GM18499 (cell line): ENCODE results near the gene MKKS.

Experiments used
- ATAC-seq: cut with Tn5 transposase; IDR thresholded peaks from one replicate; pipeline ENCODE4 v1.9.1; 2021; ENCODE audit warnings: moderate number of reproducible peaks; ENCODE audit not compliant: insufficient read depth, unreplicated experiment

Gene MKKS

DNA sequence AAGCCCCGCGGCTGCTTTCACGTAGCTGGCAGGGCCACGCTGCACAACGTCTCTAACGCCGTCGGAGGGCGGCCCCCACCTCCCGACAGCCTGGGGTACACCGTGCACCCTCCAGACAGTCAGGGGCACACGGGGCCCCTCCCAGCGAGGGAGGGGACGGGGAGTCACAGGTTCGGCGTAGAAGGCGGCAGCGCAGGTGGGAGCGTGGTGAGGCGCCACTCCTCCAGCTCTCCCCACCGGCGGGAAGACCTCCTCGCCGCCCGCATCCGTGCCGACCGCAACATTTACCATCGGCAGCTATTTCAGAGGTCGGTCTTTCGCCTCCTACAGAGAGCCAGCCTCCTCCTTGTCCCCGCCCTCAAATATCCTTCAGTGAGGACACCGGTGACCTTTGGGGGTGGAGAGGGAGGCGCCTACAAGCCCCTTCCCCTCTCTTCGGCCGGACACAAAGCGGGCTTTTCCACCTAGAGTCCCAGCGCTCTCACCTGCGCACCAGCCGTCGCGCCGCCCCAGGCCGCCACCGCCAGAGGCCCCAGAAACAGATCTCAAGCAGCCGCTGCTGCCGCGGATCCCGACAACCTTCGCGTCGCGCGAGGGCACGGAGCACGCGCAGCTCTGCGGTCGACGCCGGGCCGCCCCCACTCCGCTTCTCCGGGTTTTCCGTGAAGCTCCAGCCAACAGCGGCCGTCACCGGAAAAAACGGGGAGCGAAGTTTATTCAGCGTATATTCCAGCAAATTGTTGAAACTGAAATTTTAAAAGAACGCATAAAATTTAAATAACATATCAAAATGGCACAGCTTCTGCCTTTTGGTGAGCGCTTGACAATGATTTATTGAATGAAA lies at the start of gene MKKS:
Gene MKKS (minus strand): TSS at position 600 of the 844 bp plus-strand sequence. CDS start 20,708 bp downstream, outside the sequence.
- ATAC-seq = peak; percentile 35

DNA sequence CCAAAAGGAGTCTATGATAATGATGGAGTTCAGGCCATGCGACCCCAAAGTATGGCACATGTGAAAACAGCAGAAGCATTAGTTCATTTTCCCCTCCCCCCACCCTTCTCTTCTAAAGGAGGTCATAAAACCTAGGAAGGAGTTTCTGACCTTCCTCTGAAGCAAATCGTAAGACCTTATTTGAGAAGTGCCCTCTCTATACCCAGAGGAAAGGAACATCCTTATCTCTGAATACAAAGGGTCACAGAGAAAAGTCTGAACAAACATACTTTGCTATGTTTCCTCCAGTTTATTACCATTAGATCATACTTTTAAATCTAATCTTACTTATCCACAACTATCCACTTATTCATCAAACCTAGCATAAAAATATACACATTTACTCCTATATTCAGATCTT lies 49.7 kb upstream of the MKKS start:
- no peak for ATAC-seq

DNA sequence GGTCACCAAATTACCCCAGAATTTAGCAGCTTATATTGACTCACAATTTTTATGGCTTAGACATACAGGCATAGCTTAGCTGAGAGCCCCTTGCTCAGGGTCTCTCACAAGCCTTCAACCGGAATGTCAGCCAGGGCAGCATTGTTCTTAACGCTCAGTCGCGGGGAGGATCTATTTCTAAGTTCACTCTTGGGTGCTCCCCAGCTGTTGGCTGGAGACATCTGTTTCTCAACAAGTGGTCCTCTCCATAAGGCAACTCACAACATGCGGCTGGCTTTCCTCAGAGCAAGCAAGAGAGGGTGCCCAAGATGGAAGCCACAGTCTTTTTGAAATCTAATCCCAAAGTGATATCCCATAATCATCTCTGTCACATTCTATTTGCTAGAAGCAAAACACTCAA lies 47.7 kb upstream of the MKKS start:
- no peak for ATAC-seq

DNA sequence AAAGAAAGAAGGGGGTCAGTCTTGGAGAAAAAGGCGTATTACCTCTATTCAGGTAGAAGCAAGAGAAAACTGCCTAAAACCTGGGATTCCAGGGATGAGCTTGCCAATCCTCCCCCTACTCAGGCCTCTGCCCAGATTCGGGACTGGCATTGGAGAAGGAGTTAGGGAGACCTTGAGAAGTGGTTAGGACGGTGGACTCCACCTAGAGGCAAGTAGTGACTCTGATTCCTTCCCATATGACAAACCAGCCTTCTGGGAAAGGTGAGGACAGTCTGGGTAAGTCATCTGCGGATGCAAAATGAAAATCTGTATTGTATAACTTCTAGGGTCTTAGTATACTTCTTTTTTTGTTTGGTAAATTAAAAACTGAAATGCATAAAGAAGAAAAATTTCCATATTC lies 44.9 kb upstream of the MKKS start:
- no peak for ATAC-seq

DNA sequence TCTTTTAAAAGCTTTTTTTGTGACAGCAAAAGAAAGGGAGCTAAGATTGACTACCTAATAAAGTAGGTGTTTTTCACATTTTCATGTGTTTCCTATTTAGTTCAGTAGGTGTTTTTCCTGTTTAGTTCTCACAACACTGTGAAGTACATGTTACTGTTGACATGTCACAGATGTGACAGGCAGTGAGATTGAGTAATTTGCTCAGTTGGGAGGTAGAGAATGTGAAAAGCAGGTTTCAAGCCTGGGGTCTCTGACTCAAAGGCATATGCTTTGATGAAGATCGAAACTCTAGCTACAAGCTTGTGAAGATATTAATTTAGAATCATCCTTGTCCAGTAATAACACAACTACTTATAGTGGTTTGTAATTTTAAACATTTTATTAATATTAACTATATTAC lies 44.2 kb upstream of the MKKS start:
- ATAC-seq = peak; percentile 71

DNA sequence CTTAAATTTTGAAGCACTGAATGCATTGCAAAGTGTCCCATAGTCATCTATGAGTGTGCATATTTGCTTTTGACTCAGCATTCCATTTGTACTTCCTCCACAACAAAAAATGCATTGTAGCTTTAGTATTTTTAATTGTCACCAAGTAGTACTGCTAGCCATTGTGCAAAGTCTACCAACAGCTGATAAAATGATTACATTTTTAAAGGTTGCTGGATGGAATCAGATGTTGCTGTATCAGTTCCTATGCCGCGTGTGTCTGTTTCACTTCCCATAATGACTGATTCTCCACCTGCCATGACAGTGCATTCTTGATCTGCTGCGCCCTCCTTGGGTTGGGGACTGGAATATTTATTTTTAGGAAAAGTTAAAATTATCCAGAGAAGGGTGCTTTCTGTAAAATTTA lies 42.3 kb upstream of the MKKS start:
- peak; percentile 60 for ATAC-seq

DNA sequence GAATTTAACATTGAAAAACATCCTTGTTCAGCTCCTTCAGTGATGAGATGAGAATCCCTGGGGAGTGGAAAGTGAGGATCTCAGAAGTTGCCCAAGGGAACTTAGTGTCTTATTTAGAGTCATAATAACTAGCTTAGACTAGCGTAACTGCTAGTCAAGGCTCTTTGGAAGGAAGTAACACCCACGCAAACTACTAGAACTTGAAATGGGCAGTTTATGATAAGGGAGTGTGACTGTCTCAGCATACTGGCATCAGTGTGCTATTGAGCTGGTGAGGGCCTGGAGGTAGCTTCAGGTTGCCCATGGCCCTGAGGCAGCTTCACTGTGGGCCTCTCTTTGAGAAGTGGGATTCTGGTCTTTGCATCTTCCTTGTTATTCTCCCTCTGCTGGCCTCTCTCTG lies 41.2 kb upstream of the MKKS start:
- ATAC-seq = no peak

DNA sequence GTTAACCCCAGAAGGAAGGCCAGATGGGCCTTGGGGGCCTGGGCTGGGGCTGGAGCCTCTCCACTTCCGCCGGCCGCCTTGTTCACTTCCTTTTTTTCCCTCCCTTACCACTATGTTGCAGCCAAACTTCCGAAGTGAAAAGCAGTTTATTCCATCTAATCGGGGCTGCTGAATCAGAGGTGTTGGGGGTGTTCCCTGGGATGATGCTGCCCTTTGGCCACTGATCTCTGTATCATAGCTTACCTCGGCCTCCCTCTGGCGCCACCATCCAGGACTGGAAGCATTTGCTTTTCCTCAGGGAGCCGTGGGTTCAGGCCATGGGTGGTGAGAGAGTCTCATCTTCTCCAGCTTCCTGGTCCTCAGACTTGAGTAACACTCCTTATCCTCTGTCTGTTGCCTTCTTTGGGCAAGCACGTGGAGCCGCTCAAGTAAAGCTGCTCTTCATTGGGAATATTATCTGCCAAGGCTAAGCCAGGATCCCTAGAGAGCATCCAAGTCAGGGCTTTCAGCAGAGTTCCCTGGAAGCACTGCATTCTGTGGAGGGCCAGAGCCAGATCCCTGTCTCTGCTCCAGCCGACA lies 40.7 kb upstream of the MKKS start:
- no peak for ATAC-seq

DNA sequence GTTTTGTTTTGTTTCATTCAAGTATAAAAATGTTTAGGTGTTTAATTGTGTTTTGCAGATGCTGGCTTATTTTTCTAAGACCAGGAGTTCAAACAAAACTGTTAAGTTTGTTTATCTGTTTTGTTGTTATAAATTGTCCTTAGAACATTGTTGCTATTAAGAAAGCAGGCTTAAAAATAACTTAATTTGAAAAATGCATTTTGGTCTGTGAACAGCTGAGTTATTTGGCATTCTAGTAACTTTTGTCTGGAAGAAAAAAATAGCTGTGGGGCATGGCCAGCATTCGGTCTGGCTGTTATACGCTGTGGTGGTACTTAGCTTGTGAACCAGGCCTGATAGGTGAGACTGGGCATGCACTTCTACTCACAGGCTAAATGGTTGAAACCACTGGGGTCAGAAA lies 38.8 kb upstream of the MKKS start:
- no peak for ATAC-seq

DNA sequence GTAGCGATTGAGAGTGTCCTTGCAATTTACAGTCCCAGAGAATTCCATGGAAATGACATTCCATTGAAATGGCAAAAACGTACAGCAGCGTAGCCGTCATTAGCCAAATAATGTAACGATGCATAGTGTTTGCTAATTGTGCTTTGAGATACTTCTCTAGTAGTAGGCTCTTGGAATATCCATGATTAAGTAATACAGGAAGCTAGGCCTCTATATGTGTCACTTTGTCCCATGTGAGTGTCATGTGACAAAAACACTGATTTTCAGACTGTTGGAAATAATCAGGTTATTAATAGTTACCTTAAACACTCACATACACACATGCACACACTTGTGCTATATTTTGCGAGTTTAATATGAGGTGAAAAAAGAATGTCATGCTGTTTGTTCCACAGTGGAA lies 36.3 kb upstream of the MKKS start:
- no peak for ATAC-seq

DNA sequence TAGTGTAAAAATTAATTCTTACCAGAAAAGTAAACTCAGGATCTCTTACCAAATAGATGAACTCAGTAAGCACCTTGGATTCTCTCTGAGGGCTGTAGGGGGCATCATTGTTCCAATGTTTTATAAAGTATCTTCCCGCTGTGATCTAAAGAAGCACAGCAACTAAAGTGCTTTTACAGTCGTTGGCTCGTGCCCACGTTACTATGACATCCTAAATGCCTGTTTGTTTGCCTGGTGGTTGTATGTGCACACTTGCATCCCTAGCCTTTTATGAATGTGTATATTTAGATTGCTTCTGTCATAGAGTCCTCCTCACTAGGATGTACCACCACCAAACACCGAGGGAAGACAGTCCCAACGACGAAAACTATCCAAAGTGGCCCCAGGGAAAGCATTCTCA lies 35.6 kb upstream of the MKKS start:
- no peak for ATAC-seq

DNA sequence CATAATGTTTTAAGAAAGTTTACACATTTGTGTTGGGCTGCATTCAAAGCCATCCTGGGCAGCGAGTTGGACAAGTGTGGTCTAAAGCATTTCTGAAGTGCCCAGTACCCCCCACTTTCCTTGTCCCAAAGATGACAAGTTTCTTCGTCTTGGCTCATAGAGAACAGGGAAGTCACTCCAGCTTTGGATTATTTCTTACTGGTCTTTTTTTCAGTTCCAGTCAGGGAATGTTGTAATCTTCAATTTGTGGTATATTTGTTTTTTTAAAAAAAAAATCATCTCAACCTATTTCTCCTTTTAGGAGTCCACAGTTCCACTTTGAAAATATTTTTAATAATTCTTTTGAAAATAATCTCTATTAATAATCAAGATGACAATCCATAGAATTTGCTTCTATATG lies 35.0 kb upstream of the MKKS start:
- no peak for ATAC-seq

DNA sequence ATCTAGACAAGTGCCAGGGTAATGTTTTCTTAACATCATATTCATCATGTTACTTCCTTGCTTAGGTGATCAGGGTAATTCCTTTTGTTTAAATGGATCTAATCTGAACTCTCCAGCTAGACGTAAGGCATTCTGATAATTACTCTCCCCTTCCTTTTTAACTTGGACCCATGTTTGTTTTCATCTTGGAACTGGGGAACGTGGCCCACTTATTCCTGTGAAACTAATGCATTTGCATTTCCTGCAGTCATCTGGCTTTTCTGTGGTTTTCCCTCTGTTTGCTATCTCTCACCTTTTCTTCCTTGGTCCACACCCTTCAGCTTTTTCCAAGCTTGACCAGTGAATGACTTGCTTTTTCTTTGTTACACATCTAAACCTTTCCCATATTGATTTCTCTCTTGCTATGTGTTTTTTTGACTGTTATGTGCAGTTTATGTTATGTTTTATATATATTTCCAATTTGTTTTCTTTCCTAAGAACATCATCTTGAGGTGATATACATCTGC lies 34.4 kb upstream of the MKKS start:
- no peak for ATAC-seq

DNA sequence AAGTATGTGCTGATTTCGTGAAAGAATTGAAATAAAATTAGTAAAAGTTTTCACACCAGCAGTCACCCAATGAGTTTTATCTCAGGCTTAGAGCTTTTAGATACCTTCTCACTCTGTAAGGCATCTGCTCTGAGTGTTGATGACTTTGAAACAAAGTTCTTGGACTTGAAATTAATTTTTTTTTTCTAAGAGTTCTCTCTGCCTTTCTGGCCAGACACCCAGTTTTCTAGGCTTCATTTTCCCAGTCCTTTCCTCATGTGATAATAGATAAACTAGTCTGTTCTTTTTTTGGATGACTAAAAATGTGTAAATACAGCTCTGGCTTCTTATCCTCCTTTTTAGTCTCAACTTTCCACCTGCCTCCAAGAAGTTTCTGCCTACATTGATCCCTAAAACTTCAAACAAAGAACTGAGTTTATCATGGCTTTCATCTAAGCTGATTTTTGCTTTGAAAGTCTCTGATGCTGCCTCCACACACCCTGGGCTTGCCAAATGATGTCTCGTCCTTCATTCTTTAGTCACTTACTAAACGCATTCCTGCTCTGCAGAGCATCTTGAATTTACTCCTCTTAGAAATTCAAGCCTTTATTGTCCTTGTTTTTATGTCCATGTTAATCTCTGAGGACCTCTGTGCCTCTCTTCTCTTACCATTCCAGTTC lies 33.8 kb upstream of the MKKS start:
- no peak for ATAC-seq

DNA sequence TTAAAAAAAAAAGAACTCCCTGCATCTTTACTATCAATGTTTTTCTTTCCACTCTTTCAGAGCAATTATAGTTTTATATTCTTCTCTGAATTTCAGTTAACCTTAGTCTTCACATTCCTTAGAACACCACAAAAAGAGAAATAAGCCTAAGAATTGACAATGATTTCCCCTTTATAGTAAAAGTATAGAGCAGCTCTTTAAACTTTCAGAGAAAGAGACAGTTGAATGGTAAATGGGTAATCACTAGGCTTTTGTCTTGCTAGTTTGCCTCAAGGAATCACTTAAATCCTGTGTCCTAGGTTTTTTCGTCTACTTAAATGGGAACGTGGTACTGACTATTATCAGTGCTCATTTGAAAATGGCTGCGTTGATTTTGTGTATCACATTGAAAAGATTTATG lies 32.8 kb upstream of the MKKS start:
- no peak for ATAC-seq

DNA sequence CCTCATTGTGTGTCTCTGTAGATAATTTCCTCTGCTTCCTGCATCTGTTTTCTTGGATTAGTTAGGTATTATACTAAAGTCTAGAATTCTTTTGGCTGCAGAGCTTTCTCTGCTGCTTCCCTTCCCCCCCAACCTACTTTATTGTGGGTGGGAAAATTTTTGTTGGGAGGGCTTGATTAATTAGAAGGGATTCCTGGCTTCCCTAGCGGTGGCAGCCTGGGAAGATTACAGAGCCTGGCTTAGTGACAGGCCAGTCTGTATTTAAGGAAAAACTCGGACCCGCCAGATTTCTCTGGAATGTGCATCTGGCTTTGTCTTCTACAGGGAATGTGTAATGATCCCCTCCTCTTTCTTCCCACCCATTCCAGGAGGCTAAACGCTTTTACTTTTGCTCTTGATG lies 32.3 kb upstream of the MKKS start:
- ATAC-seq = no peak

DNA sequence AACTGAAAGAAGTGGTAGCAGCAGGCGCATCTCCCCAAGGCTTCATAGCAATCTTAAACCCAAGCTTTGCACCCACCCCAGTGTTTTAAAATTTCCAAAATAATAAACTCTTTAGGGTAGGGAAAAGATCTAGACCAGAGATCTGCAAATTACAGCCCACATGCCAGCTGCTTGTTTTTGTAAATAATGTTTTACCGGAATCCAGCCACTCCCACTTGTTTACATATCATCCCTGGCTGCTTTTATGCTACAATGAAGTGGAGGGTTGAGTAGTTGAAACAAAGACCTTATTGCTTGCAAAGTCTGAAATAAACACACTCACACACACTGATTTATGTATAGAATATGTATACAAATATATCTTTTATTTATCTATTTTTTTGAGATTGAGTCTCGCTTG lies 31.1 kb upstream of the MKKS start:
- ATAC-seq = no peak

DNA sequence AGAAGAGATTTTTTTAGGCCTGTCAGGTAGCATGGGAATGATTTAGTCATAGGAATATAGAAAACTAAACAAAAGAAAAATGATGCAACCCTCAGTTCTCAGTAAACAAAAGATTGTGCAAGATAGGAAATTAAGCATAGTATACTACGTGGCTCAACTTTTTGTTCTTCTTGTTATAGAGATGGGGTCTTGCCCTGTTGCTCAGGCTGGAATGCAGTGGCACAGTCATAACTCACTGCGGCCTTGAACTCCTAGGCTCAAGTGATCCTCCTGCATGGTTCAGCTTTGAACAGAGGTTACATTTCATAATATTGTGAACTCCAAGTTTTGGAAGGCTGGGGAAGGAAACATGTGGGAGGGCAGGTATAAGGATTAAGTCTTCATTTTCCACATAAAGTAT lies 29.6 kb upstream of the MKKS start:
- ATAC-seq = no peak

DNA sequence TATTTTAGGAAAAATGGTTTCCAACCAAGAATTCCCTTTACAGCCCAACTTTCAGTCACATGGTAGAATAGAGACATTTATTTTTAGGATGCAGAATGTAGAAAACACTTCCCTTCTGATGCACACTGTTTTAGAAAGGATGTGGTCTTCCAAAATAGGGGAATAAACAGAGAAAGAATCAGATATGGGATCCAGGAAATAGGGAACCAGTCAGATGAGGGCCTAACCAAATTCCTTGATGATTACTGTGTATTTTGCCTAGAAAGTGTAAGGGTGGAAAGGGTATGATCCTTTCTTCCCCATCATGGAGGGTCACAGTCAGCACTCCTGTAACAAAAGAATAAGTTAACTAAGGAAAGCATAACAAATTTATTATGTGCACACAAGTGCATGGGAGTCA lies 28.5 kb upstream of the MKKS start:
- ATAC-seq = no peak

DNA sequence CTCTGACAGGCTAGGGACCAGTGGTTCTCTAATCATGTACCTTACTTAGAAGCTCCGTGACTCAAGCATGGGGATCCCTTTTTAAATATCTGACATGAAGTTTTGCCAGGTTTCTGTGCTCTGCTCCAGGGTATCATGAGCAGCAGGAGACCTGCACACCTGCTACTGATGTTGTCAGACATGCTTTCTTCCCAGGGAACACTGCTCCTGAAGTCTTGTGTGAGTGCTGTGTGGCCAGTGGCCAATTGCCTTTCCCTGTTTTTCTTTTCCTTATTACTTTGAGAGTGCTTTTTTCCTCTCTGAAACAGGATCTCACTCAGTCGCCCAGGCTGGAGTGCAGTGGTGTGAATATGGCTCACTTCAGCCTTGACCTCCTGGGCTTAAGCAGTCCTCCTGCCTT lies 27.5 kb upstream of the MKKS start:
- ATAC-seq = no peak

DNA sequence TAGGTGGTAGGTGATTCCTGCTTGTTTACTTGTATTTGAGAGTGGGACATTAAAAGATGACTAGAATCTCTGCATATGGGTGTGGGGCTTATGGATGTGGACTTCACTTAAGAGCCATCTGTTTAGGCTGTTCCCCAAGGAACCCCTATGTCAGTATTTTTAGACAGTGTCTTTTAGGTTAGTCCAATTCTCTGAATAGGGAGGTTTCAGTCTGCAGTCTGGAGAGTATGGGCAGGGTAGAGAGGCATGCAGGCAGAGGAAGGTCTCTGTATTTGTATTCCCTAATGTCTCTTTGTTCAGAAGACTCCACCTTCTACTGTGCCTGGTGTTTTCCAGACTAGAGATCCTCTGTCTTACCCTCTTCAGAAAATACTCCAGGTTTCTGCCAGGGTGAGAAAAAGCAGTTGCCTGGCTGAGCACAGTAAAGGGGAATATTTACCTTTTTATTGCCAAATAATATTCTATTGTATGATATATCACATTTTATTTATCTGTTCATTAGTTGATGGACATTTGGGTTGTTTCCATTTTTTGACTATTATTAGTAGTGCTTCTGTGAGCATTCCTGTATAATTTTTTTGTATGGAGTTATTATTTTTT lies 20.2 kb upstream of the MKKS start:
- no peak for ATAC-seq
